Karpas-422 (cell line): ENCODE results near the gene INPP4A. TPM values are rescaled to one million over a fixed set of nuclear protein-coding genes. Genes with fewer than 3 reads are reported as not detected.

Source experiments
- DNase-seq: peaks from one replicate; pipeline ENCODE4 v3.0.0-alpha.2; 2015
- H2AFZ ChIP-seq: fragments of 200-600 bp; sonication (generic); 2 replicates; pipeline ENCODE4 v1.6.1; 2014; ENCODE audit warnings: antibody characterized with exemption, low read length, mixed read lengths
- H3K27ac ChIP-seq: fragments of 200-600 bp; sonication (generic); 2 replicates; pipeline ENCODE4 v1.5.1; 2014; ENCODE audit warnings: mild to moderate bottlenecking, low read length, moderate library complexity
- H3K27me3 ChIP-seq: fragments of 200-600 bp; sonication (generic); 2 replicates; pipeline ENCODE4 v1.6.1; 2014; ENCODE audit warnings: low read length, mixed read lengths
- H3K36me3 ChIP-seq: fragments of 200-600 bp; sonication (generic); 2 replicates; pipeline ENCODE4 v1.6.1; 2014; ENCODE audit warnings: low read length, mixed read lengths; ENCODE audit not compliant: insufficient read depth
- H3K4me1 ChIP-seq: fragments of 200-600 bp; sonication (generic); 2 replicates; pipeline ENCODE4 v1.6.1; 2014; ENCODE audit warnings: mild to moderate bottlenecking, low read length, mixed read lengths
- H3K4me2 ChIP-seq: fragments of 200-600 bp; sonication (generic); 2 replicates; pipeline ENCODE4 v1.6.1; 2014; ENCODE audit warnings: low read length, low read depth, mild to moderate bottlenecking; ENCODE audit not compliant: poor library complexity, severe bottlenecking
- H3K4me3 ChIP-seq: fragments of 200-600 bp; sonication (generic); 2 replicates; pipeline ENCODE4 v1.5.1; 2014; ENCODE audit warnings: mild to moderate bottlenecking, antibody characterized with exemption, low read length, mixed read lengths
- H3K79me2 ChIP-seq: fragments of 200-600 bp; sonication (generic); 2 replicates; pipeline ENCODE4 v1.6.1; 2014; ENCODE audit warnings: mild to moderate bottlenecking, low read length, mixed read lengths
- H3K9ac ChIP-seq: fragments of 200-600 bp; sonication (generic); 2 replicates; pipeline ENCODE4 v1.6.0; 2014; ENCODE audit warnings: low read length
- H3K9me2 ChIP-seq: fragments of 200-600 bp; sonication (generic), shearing (Covaris generic); replicated peaks from 2 replicates; pipeline ENCODE4 v1.6.0; 2014; ENCODE audit warnings: mild to moderate bottlenecking, low read length, moderate library complexity; ENCODE audit not compliant: insufficient read depth
- H3K9me3 ChIP-seq: fragments of 300-700, 200-600 bp; sonication (generic); 2 replicates; pipeline ENCODE4 v1.6.1; 2014; ENCODE audit warnings: low read length, mixed read lengths
- H4K20me1 ChIP-seq: fragments of 200-600 bp; sonication (generic); 2 replicates; pipeline ENCODE4 v1.6.1; 2014; ENCODE audit warnings: mild to moderate bottlenecking, antibody characterized with exemption, low read length, low read depth; ENCODE audit not compliant: insufficient read depth
- total RNA-seq: library from RNA; depleted of rRNA; stranded (reverse); fragments of >200 nt; shearing (Covaris generic); gene quantifications from 2 replicates; pipeline ENCODE4 v1.2.3, GENCODE V29; 2014; ENCODE audit warnings: low replicate concordance

Gene INPP4A
- total RNA-seq, 1 experiment from 2014 or later = 5.3 TPM

GRCh38 chr2:98445177-98445682 is 572 bp downstream of the INPP4A start:
- Histone ChIP-seq H3K9me3 (no peaks in the 10 kb centered on the region), H3K27ac (no peak overlapping the region), H3K9me2 (no peaks in the 10 kb centered on the region), H2AFZ (0 out of 2 replicates have a peak overlapping the region, but pooled peaks have one; percentile 30), H3K27me3 (no peaks in the 10 kb centered on the region), H3K9ac (peak overlapping the region; percentile 67), H3K36me3 (no peaks in the 10 kb centered on the region), H3K4me3 (peak overlapping the region; percentile 73), H4K20me1 (peaks cover 18% of the 10 kb centered on the region; the same call in 1 of the 2 replicates), H3K4me1 (peaks cover 15% of the 10 kb centered on the region), H3K79me2 (no peaks in the 10 kb centered on the region), H3K4me2 (peak overlapping the region; percentile 85)
- no peak for DNase-seq

DNA sequence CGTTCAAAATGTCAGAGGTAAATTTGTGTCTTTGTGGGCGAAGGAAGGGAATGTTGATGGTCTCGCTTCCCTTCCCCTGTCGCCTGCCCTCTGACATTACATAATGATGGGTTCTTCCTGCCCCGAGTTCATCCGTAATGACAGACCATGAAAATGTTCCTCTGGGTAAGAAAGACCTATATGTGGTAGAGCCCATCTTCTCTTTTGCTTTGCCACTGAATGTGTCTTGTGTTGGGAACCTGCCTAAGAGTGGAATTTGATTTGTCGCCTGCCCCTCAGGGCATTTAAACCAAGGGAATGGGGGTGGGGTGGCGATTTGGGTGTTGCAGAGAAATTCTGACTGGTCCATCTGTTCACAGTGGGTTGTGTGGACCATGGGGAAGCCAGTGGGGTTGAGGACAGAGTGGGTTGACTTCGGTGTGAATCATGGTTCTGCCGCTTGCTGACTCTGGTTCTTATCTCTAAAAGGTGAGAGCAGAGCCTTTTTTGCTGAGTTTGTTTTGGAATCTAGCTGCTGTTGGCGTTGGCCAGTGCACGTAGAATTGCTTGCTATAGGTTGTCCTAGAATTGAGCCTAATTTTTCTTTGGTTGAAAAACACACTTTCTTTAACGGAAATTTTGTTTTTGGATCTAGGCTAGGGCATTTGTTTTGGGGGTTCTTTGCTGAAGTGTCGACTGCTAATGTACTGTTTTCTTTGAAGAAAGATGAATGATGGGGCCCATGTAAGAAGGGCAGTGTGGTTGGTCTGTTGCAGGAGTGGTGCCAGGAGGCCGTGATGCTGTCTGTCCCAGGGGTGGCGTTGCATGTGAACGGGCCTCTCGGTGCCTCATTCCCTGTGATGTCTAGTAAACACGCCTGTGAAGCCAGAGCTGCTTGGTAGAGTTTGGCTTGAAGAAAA is 1.3 kb downstream of the INPP4A start:
- H2AFZ ChIP-seq = no peak overlapping the region
- H4K20me1 ChIP-seq = peaks cover 22% of the 10 kb centered on the region; the same call in 1 of the 2 replicates
- H3K27ac ChIP-seq = no peak overlapping the region
- H3K9ac ChIP-seq = peak overlapping the region; percentile 67
- H3K4me3 ChIP-seq = peak overlapping the region; percentile 73
- no peaks in the 10 kb centered on the region for H3K36me3 ChIP-seq
- peak overlapping the region; percentile 85 for H3K4me2 ChIP-seq
- peaks cover 15% of the 10 kb centered on the region for H3K4me1 ChIP-seq
- H3K27me3 ChIP-seq = no peaks in the 10 kb centered on the region
- H3K9me3 ChIP-seq = no peaks in the 10 kb centered on the region
- DNase-seq = no peak
- H3K9me2 ChIP-seq = no peaks in the 10 kb centered on the region
- no peaks in the 10 kb centered on the region for H3K79me2 ChIP-seq

DNA sequence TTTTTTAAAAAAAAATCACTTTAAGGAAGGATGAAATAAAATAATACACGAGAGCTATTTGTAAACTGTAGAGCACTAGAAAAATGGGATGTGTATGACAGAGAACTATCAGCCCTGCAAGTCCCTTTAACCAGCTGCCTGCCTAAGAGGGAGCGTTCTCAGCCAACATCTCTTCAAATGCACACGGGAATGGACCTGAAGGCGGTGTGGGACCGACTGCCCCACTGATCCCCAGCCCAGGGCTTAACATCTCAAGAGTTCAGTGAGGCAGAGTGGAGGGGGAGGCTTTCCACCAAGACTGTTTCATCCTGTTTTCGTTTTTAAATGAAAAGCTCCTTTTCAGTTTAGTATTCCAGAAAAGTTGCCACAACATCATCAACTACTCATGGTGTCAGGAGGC is 2.2 kb downstream of the INPP4A start:
- Histone ChIP-seq H3K9me3 (no peaks in the 10 kb centered on the region), H3K79me2 (no peaks in the 10 kb centered on the region), H3K4me3 (no peak overlapping the region), H3K9ac (no peak overlapping the region), H3K27me3 (no peaks in the 10 kb centered on the region), H3K9me2 (no peaks in the 10 kb centered on the region), H4K20me1 (peaks cover 22% of the 10 kb centered on the region; the same call in 1 of the 2 replicates), H3K4me2 (no peak overlapping the region), H3K27ac (no peak overlapping the region), H3K36me3 (no peaks in the 10 kb centered on the region), H3K4me1 (peaks cover 15% of the 10 kb centered on the region), H2AFZ (no peak overlapping the region)
- no peak for DNase-seq

DNA sequence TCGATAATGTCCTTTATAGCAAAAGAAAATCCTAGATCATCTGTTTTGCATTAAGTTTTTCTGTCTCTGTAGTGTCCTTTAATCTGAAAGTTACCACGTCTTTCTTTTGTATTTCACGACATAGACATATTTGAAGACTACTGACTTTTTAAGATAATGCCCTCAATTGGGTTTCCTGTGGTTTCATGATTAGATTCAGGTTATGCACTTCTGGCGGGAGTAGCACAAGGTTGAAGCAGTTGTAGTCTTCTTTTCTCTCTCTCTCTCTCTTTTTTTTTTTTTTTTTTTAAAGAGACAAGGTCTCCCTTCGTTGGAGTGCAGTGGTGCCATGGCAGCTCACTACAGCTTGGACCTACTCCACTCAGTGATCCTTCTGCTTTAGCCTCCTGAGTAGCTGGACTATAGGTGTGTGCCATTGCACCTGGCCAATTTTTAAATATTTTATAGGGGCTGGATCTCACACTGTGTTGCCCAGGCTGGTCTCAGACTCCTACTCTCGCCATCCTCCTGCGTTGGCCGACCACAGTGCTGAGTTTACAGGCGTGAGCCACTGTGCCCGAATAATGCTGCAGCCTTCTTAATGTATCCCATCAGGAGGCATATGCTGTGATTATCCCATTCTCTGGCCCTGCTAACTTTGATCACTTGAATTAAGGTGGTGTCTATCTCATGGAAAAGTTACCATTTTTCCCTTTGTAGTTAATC is 3.9 kb downstream of the INPP4A start:
- Histone ChIP-seq H4K20me1 (peaks cover 27% of the 10 kb centered on the region; the same call in 1 of the 2 replicates), H2AFZ (no peak overlapping the region), H3K9ac (no peak overlapping the region), H3K9me2 (no peaks in the 10 kb centered on the region), H3K4me3 (no peak overlapping the region), H3K4me1 (peaks cover 15% of the 10 kb centered on the region), H3K4me2 (no peak overlapping the region), H3K9me3 (no peaks in the 10 kb centered on the region), H3K79me2 (no peaks in the 10 kb centered on the region), H3K27me3 (no peaks in the 10 kb centered on the region), H3K27ac (no peak overlapping the region), H3K36me3 (no peaks in the 10 kb centered on the region)
- peak; percentile 34 for DNase-seq

DNA sequence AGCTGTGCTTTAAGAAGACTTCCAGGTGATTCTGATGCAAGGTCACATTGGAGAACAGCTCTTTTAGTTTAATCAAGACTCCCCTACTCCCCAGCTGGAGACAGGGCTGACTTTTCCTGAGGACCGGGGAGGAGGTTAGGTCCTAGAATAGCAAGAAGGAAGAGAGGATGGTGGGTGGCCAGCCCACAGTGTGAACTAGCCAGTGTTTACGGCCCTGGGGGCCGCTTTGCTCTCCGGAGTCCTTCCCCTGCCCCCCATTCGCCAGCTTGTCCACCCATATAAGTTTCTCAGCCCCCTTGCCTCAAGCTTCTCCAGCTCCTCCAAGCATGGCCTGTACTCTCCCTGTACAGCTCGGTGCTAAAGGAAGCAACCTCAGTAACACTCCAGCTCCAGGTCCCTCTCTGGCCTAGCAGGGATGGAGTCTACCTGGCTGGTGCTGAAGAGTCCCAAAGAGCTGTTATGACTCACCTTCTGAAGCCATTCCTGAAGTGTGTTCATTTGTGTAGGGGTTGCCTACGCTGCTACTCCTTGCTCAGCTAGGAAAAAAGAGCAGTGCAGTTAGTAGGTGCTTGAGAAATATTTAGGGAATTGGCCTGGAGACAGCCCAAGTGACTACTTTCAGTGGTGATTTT is 7.9 kb downstream of the INPP4A start:
- DNase-seq = no peak
- Histone ChIP-seq H3K27me3 (no peaks in the 10 kb centered on the region), H3K4me1 (peaks cover 7% of the 10 kb centered on the region), H3K36me3 (no peaks in the 10 kb centered on the region), H3K9ac (no peak overlapping the region), H3K9me2 (no peaks in the 10 kb centered on the region), H3K4me2 (no peak overlapping the region), H3K4me3 (no peak overlapping the region), H3K27ac (no peak overlapping the region), H4K20me1 (peaks cover 36% of the 10 kb centered on the region; the same call in 1 of the 2 replicates), H3K79me2 (no peaks in the 10 kb centered on the region), H3K9me3 (no peaks in the 10 kb centered on the region), H2AFZ (no peak overlapping the region)

- H3K4me2 ChIP-seq = no peak overlapping the region
- H3K27me3 ChIP-seq = no peaks in the 10 kb centered on the region
- no peak overlapping the region for H3K9ac ChIP-seq
- no peak for DNase-seq
- no peak overlapping the region for H2AFZ ChIP-seq
- no peaks in the 10 kb centered on the region for H3K9me3 ChIP-seq
- H4K20me1 ChIP-seq = peaks cover 37% of the 10 kb centered on the region; the same call in 1 of the 2 replicates
- no peak overlapping the region for H3K27ac ChIP-seq
- H3K4me1 ChIP-seq = peaks cover 7% of the 10 kb centered on the region
- H3K9me2 ChIP-seq = no peaks in the 10 kb centered on the region
- no peak overlapping the region for H3K4me3 ChIP-seq
- no peaks in the 10 kb centered on the region for H3K36me3 ChIP-seq
- H3K79me2 ChIP-seq = no peaks in the 10 kb centered on the region
Observed at GRCh38 chr2:98453083-98453482, 8.4 kb downstream of the INPP4A start.

- no peaks in the 10 kb centered on the region for H3K79me2 ChIP-seq
- H3K27ac ChIP-seq = no peak overlapping the region
Observed at GRCh38 chr2:98453531-98453930, 8.9 kb downstream of the INPP4A start.

More at GRCh38 chr2:98453531-98453930, 8.9 kb downstream of the INPP4A start:
- Histone ChIP-seq H4K20me1 (peaks cover 37% of the 10 kb centered on the region; the same call in 1 of the 2 replicates), H3K4me1 (peaks cover 7% of the 10 kb centered on the region), H3K9me3 (no peaks in the 10 kb centered on the region), H3K4me3 (no peak overlapping the region), H2AFZ (no peak overlapping the region), H3K9ac (no peak overlapping the region), H3K4me2 (no peak overlapping the region), H3K36me3 (no peaks in the 10 kb centered on the region), H3K9me2 (no peaks in the 10 kb centered on the region), H3K27me3 (no peaks in the 10 kb centered on the region)
- no peak for DNase-seq
